Vagina (tissue), 2 donors: ENCODE data around the gene SLC9A1. TPM values are rescaled to one million over a fixed set of nuclear protein-coding genes. Genes with fewer than 3 reads are reported as not detected.

Source experiments
- DNase-seq, 2 donors: peaks; one replicate each; pipeline ENCODE4 v3.0.0-alpha.2; 2017; ENCODE audit errors: extremely low spot score in 2 of 2
- H3K27ac ChIP-seq: fragments of 200-600 bp; sonication (generic); one replicate; pipeline ENCODE4 v1.5.1; 2019
- H3K27me3 ChIP-seq: fragments of 200-600 bp; sonication (generic); one replicate; pipeline ENCODE4 v1.5.1; 2019
- H3K36me3 ChIP-seq, 2 donors: fragments of 200-600 bp; sonication (generic); one replicate each; pipeline ENCODE4 v1.5.1; 2017 to 2019
- H3K4me1 ChIP-seq: fragments of 200-600 bp; sonication (generic); one replicate; pipeline ENCODE4 v1.5.1; 2019
- H3K4me3 ChIP-seq, 2 donors: fragments of 200-600 bp; sonication (generic); 1 replicate in 1 of 2; 2 replicates in 1 of 2; pipeline ENCODE4 v1.5.1; 2016 to 2019
- H3K9me3 ChIP-seq: fragments of 200-600 bp; sonication (generic); one replicate; pipeline ENCODE4 v1.5.1; 2019
- CTCF ChIP-seq, 3 experiments: fragments of 450-650 bp in 2 of 3; fragments of 200-600 bp in 1 of 3; sonication (generic) in 1 of 3; IDR thresholded peaks; one replicate each; pipeline ENCODE4 v1.5.1; 2017 to 2019; ENCODE audit warnings: antibody characterized with exemption in 3 of 3, mild to moderate bottlenecking in 2 of 3, moderate library complexity in 2 of 3
- POLR2A ChIP-seq, 2 donors: fragments of 450-650 bp; IDR thresholded peaks; one replicate each; pipeline ENCODE4 v1.6.1; 2017; ENCODE audit warnings: antibody characterized with exemption in 2 of 2, mild to moderate bottlenecking in 2 of 2, moderate library complexity in 2 of 2
- POLR2AphosphoS5 ChIP-seq, 2 donors: sonication (generic); formaldehyde crosslinking; IDR thresholded peaks; one replicate each; pipeline ENCODE4 v1.9.0; 2017; ENCODE audit warnings: antibody characterized with exemption in 2 of 2, mild to moderate bottlenecking in 2 of 2, low read depth in 1 of 2; ENCODE audit not compliant: insufficient read depth in 1 of 2
- intact Hi-C: fragments of 100-400 bp; cut with DNase I; formaldehyde crosslinking; loops from one replicate; pipeline ENCODE4 v1.15.1; 2023
- total RNA-seq: library from RNA; depleted of rRNA; stranded (reverse); fragments of >200 nt; gene quantifications from one replicate; pipeline ENCODE4 v1.2.3, GENCODE V29; 2016

The SLC9A1 gene
- total RNA-seq, 1 donor from 2014 or later: 10.6 TPM

GRCh38 chr1:27117733-27118439, 37.0 kb downstream of the SLC9A1 start:
- intact Hi-C loops: loop anchor here (5.0 kb wide), 1 partner anchor 34 kb away; no protein-coding TSS in a partner anchor
- DNase-seq: no peak
- H3K27me3 ChIP-seq: no peaks in the 10 kb centered on the region
- H3K27ac ChIP-seq: peak overlapping the region; percentile 84
- peaks cover 0 to 9% of the 10 kb centered on the region in 2 donors for H3K36me3 ChIP-seq
- no peak overlapping the region for H3K4me3 ChIP-seq
- H3K9me3 ChIP-seq: no peaks in the 10 kb centered on the region
- H3K4me1 ChIP-seq: peaks cover 65% of the 10 kb centered on the region
- no peak for TF ChIP-seq POLR2AphosphoS5 (IDR thresholded peaks at IDR 0.05; ENCODE audit: insufficient read depth in 1 of 2, low read depth in 1 of 2)
- TF ChIP-seq POLR2A (IDR thresholded peaks at IDR 0.05): no peak
- TF ChIP-seq CTCF (IDR thresholded peaks at IDR 0.05): no peak

- TF ChIP-seq CTCF (IDR thresholded peaks at IDR 0.05) (no peak), POLR2A (IDR thresholded peaks at IDR 0.05) (no peak), POLR2AphosphoS5 (IDR thresholded peaks at IDR 0.05; ENCODE audit: insufficient read depth in 1 of 2, low read depth in 1 of 2) (no peak)
- H3K27me3 ChIP-seq: no peaks in the 10 kb centered on the region
- H3K27ac ChIP-seq: no peak overlapping the region
- no peak overlapping the region for H3K4me3 ChIP-seq
- DNase-seq: no peak
- H3K9me3 ChIP-seq: no peaks in the 10 kb centered on the region
- intact Hi-C loops: loop anchor here (5.0 kb wide), 1 partner anchor 36 kb away; no protein-coding TSS in a partner anchor
- peaks cover 0 to 9% of the 10 kb centered on the region in 2 donors for H3K36me3 ChIP-seq
- H3K4me1 ChIP-seq: peaks cover 70% of the 10 kb centered on the region
Observed at GRCh38 chr1:27116697-27117096, 38.2 kb downstream of the SLC9A1 start.

- peaks cover 74% of the 10 kb centered on the region for H3K4me1 ChIP-seq
- intact Hi-C loops: loop anchor here (5.0 kb wide), 1 partner anchor 36 kb away; no protein-coding TSS in a partner anchor
- no peak for DNase-seq
- no peak overlapping the region for H3K27ac ChIP-seq
- no peak overlapping the region for H3K4me3 ChIP-seq
- no peaks in the 10 kb centered on the region for H3K27me3 ChIP-seq
- no peak for TF ChIP-seq POLR2AphosphoS5 (IDR thresholded peaks at IDR 0.05; ENCODE audit: insufficient read depth in 1 of 2, low read depth in 1 of 2)
- no peak for TF ChIP-seq POLR2A (IDR thresholded peaks at IDR 0.05)
- no peak for TF ChIP-seq CTCF (IDR thresholded peaks at IDR 0.05)
- no peaks in the 10 kb centered on the region for H3K9me3 ChIP-seq
- peaks cover 0 to 9% of the 10 kb centered on the region in 2 donors for H3K36me3 ChIP-seq
Observed at GRCh38 chr1:27116232-27116631, 38.7 kb downstream of the SLC9A1 start.

GRCh38 chr1:27114546-27114945, 40.4 kb downstream of the SLC9A1 start:
- Histone ChIP-seq H3K4me1 (peaks cover 62% of the 10 kb centered on the region), H3K9me3 (no peaks in the 10 kb centered on the region), H3K36me3 (peaks cover 0 to 9% of the 10 kb centered on the region in 2 donors), H3K27me3 (no peaks in the 10 kb centered on the region), H3K27ac (no peak overlapping the region), H3K4me3 (no peak overlapping the region)
- intact Hi-C loops: no loop called here
- no peak for DNase-seq
- TF ChIP-seq CTCF (IDR thresholded peaks at IDR 0.05) (no peak), POLR2AphosphoS5 (IDR thresholded peaks at IDR 0.05; ENCODE audit: insufficient read depth in 1 of 2, low read depth in 1 of 2) (no peak), POLR2A (IDR thresholded peaks at IDR 0.05) (no peak)

- no peaks in the 10 kb centered on the region for H3K27me3 ChIP-seq
- intact Hi-C loops: no loop called here
- DNase-seq: no peak
- peaks cover 57% of the 10 kb centered on the region for H3K4me1 ChIP-seq
- H3K36me3 ChIP-seq: peaks cover 0 to 9% of the 10 kb centered on the region in 2 donors
- H3K9me3 ChIP-seq: no peaks in the 10 kb centered on the region
- H3K27ac ChIP-seq: no peak overlapping the region
- TF ChIP-seq CTCF (IDR thresholded peaks at IDR 0.05) (no peak), POLR2AphosphoS5 (IDR thresholded peaks at IDR 0.05; ENCODE audit: insufficient read depth in 1 of 2, low read depth in 1 of 2) (no peak), POLR2A (IDR thresholded peaks at IDR 0.05) (no peak)
- H3K4me3 ChIP-seq: no peak overlapping the region
Observed at GRCh38 chr1:27113861-27114260, 41.1 kb downstream of the SLC9A1 start.
